ENCODE results near the gene IRGC. TPM values are rescaled to one million over a fixed set of nuclear protein-coding genes. Genes with fewer than 3 reads are reported as not detected.

The IRGC gene
- total and polyA plus RNA-seq, 2 donors (not counting 3 experiments of a cell fraction or from before 2014, with no cell fraction given): not detected

DNA sequence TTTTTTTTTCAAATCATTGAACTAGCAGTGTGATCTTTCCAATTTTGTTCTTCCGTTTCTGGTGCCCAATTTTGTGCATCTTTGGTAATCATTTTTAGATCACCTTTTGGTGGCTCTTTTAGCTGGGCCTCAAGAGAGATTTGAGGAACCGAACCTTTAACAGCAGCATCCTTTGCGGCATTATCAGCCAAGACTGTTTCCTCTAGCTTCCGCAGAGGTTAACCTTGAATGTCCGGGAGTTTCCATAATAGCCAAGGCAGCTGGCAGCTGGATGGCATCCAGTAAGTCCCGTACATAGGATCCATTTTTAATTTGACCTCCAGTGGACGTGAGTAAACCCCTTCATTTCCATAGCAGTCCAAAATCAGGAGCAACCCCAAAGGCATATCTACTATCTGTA, 9.6 kb downstream of the IRGC start:
- no peaks in the 10 kb centered on the region for H3K27me3 ChIP-seq (ENCODE audit: control insufficient read depth in 2 of 2, insufficient read depth in 2 of 2, low read length in 2 of 2)
- no peaks in the 10 kb centered on the region for H4K20me1 ChIP-seq (replicated peaks; ENCODE audit: control insufficient read depth, extremely low read depth, insufficient read depth, low read length)
- H3K4me1 ChIP-seq (ENCODE audit: control insufficient read depth, extremely low read depth, insufficient read depth, low read length): peaks cover 5% of the 10 kb centered on the region
- dilution Hi-C loops (cut with MboI; ENCODE audit: extremely low pct_ligation_motif_present, low sequenced_read_pairs) (no loop called here), intact Hi-C loops (cut with micrococcal nuclease) (loop anchor here (1.0 kb wide), 1 partner anchor 25 kb away; no protein-coding TSS in a partner anchor)
- no peaks in the 10 kb centered on the region for H3K9me1 ChIP-seq (replicated peaks; ENCODE audit: control insufficient read depth, extremely low read depth, insufficient read depth, low read length)
- H3K27ac ChIP-seq (ENCODE audit: insufficient read depth, low read depth, low read length): no peak overlapping the region
- ChIA-PET CTCF (interaction anchor here (1.0 to 5.7 kb wide), 9 partner anchors 14 to 170 kb away, joined by 3 to 50 read pairs (median 6); partner anchors contain the start of gene PLAUR), POLR2A (interaction anchor here (0.6 to 1.4 kb wide), 4 partner anchors 24 to 57 kb away, joined by 3 to 9 read pairs (median 4); partner anchors contain the start of genes PLAUR and SMG9)
- DNase-seq (ENCODE audit: low read depth, low spot score): peak; percentile 81
- no peak overlapping the region for H2AFZ ChIP-seq (ENCODE audit: low read depth, low read length)
- no TSS peak for BruUV-seq (replicated peaks)
- no peak overlapping the region for H3K4me3 ChIP-seq (replicated peaks in 1 of 3; ENCODE audit: insufficient read depth in 1 of 3, low read depth in 1 of 3, low read length in 3 of 3)
- H3K4me2 ChIP-seq (ENCODE audit: insufficient read depth, low read length): no peak overlapping the region
- peak; percentile 64 for TF ChIP-seq GATA2 (IDR thresholded peaks at IDR 0.05; ENCODE audit: insufficient read depth, insufficient read length, low read depth, low read length)
- no peak for TF ChIP-seq FOS (IDR thresholded peaks at IDR 0.05; ENCODE audit: borderline replicate concordance, insufficient read depth, low read length)
- TF ChIP-seq MYC (IDR thresholded peaks at IDR 0.05; ENCODE audit: low read depth, low read length): no peak
- no peak for TF ChIP-seq EZH2 (IDR thresholded peaks at IDR 0.05; ENCODE audit: borderline replicate concordance, low read depth, low read length, severe bottlenecking)
- no peaks in the 10 kb centered on the region for H3K9me3 ChIP-seq (replicated peaks; ENCODE audit: control insufficient read depth, insufficient read depth, low read length)
- peak; percentile 90 for FAIRE-seq
- H3K9ac ChIP-seq (replicated peaks; ENCODE audit: extremely low read depth, insufficient read depth, low read length): no peak overlapping the region
- peaks cover 0 to 3% of the 10 kb centered on the region in 2 experiments for H3K36me3 ChIP-seq (ENCODE audit: control insufficient read depth in 2 of 2, extremely low read depth in 1 of 2, insufficient read depth in 2 of 2, low read length in 2 of 2)
- H3K79me2 ChIP-seq (ENCODE audit: control insufficient read depth, insufficient read depth, low read length): no peaks in the 10 kb centered on the region

DNA sequence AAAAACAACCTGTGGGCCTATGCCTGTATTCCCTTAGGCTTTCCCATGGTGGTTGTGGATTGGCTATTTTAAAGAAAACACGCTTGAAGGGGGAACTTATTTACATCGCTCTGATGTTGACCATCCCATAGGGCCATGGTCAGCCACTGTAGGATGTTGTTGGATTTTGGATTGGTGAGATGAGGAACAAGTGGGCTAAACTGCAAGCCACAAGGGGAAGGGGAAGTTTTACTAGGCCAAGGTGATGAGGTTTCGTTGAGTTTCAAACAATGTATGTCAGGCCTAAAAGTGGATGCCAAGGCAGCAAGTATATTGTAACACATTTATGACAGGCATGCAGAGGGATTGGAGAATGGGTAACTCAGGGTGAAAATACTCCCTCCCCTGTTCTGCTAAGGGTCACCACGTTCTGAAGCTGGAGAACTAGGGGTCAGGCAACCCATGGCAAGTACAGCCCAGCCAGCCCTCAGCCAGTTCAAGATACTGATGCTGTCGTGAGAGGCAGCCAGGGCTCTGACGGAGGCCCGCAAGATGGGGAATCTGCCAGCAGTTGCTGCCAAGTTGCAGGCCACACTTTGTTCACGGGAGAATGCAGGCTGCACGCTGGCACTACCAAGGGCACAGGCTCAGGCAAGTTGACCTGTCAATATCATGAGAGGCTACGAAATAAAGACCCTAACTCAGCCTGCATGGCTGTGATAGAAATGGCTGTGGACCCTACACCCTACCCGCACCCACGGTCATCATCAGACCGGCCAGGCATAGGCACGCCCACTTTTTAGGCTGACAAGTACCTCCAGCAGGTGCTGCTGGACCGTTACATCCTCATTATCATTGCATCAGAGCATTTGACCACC, 11.1 kb downstream of the IRGC start:
- no TSS peak for BruUV-seq (replicated peaks)
- FAIRE-seq: no peak
- DNase-seq (ENCODE audit: low read depth, low spot score): no peak
- no peak overlapping the region for H2AFZ ChIP-seq (ENCODE audit: low read depth, low read length)
- ChIA-PET POLR2A (interaction anchor here (1.3 kb wide), 1 partner anchor 28 kb away, joined by 3 read pairs; the partner anchor contains the start of gene SMG9), CTCF (interaction anchor here (2.1 to 5.7 kb wide), 3 partner anchors 18 to 83 kb away, joined by 9 to 50 read pairs (median 14); partner anchors contain the start of gene PLAUR)
- no peak overlapping the region for H3K27ac ChIP-seq (ENCODE audit: insufficient read depth, low read depth, low read length)
- TF ChIP-seq POLR2A (IDR thresholded peaks at IDR 0.05; ENCODE audit: low read depth, low read length) (peak; percentile 4), MAX (IDR thresholded peaks at IDR 0.05; ENCODE audit: insufficient read depth, insufficient read length) (no peak)
- H3K9me1 ChIP-seq (replicated peaks; ENCODE audit: control insufficient read depth, extremely low read depth, insufficient read depth, low read length): no peaks in the 10 kb centered on the region
- H3K4me3 ChIP-seq (replicated peaks in 1 of 3; ENCODE audit: insufficient read depth in 1 of 3, low read depth in 1 of 3, low read length in 3 of 3): no peak overlapping the region
- peaks cover 5% of the 10 kb centered on the region for H3K4me1 ChIP-seq (ENCODE audit: control insufficient read depth, extremely low read depth, insufficient read depth, low read length)
- dilution Hi-C loops (cut with MboI; ENCODE audit: extremely low pct_ligation_motif_present, low sequenced_read_pairs) (no loop called here), intact Hi-C loops (cut with micrococcal nuclease) (no loop called here)
- H4K20me1 ChIP-seq (replicated peaks; ENCODE audit: control insufficient read depth, extremely low read depth, insufficient read depth, low read length): no peaks in the 10 kb centered on the region
- H3K9ac ChIP-seq (replicated peaks; ENCODE audit: extremely low read depth, insufficient read depth, low read length): no peak overlapping the region
- H3K27me3 ChIP-seq (ENCODE audit: control insufficient read depth in 2 of 2, insufficient read depth in 2 of 2, low read length in 2 of 2): no peaks in the 10 kb centered on the region
- peaks cover 3 to 11% of the 10 kb centered on the region in 2 experiments for H3K36me3 ChIP-seq (ENCODE audit: control insufficient read depth in 2 of 2, extremely low read depth in 1 of 2, insufficient read depth in 2 of 2, low read length in 2 of 2)
- no peaks in the 10 kb centered on the region for H3K79me2 ChIP-seq (ENCODE audit: control insufficient read depth, insufficient read depth, low read length)
- H3K4me2 ChIP-seq (ENCODE audit: insufficient read depth, low read length): no peak overlapping the region
- H3K9me3 ChIP-seq (replicated peaks; ENCODE audit: control insufficient read depth, insufficient read depth, low read length): no peaks in the 10 kb centered on the region

Data from endothelial cell of umbilical vein (primary cell).